G401 (cell line): ENCODE measurements around the gene RASSF4. TPM values are rescaled to one million over a fixed set of nuclear protein-coding genes. Genes with fewer than 3 reads are reported as not detected.

Experiments used
- DNase-seq: peaks from one replicate; pipeline ENCODE4 v3.0.0-alpha.2; 2015; ENCODE audit warnings: low spot score
- in situ Hi-C: cut with HindIII; loops from 2 replicates; pipeline ENCODE4 v1.10.0; 2016; ENCODE audit warnings: low sequenced_read_pairs, mixed read lengths
- total RNA-seq: library from RNA; depleted of rRNA; stranded (reverse); fragments of >200 nt; shearing (Covaris generic); gene quantifications from 2 replicates; pipeline ENCODE4 v1.2.3, GENCODE V29; 2014; rRNA removed

Gene RASSF4
- total RNA-seq: 0.98 and 1.5 TPM in 2 replicates

DNA sequence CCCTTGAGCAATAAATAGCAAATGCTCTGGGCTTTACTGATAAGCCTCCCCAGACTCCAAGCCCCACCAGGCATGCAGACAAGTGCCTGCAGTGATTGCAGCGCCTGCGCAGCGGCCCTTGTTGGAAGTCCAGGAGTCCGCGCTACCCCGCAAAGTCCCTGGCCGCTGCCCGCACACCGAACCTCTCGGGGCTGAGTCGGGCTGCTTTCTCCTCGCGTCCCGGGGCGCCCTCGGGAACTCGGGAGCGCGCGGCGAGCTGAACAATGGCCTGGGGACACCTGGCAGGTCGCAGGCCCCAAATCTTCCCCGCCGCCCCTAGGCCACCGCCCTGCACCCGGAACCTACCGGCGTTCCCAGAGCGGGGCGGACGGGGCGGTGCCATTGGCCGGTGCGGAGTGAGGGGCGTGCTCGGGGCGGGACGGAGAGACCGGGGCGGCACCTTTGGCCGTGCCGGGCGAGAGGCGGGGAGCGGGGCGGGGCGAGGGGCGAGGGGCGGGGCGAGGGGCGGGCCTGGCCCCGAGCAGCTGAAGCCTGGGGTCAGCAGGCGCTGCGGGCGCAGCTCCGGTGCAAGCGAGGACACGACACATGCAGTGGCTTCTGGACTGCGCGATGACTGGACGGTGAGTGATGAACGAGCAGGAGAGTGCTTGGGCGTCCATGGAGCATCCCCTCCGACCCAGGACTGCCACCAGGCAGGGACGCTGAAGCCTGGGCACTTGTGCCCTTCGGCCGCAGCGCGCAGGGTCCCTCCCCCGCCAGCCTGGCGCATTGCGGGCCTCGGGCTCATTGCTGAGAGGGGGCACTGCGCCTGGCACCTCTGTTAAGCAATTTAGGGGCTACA lies at the start of gene RASSF4:
RASSF4 (plus strand) TSS at position 556 of the 841 bp plus-strand sequence. CDS start 10,401 bp downstream, outside the sequence.
- peak; percentile 93 for DNase-seq
- in situ Hi-C loops: no loop called here

GRCh38 chr10:44909910-44910309 lies 49.7 kb upstream of the RASSF4 start:
- in situ Hi-C loops: no loop called here
- no peak for DNase-seq

DNA sequence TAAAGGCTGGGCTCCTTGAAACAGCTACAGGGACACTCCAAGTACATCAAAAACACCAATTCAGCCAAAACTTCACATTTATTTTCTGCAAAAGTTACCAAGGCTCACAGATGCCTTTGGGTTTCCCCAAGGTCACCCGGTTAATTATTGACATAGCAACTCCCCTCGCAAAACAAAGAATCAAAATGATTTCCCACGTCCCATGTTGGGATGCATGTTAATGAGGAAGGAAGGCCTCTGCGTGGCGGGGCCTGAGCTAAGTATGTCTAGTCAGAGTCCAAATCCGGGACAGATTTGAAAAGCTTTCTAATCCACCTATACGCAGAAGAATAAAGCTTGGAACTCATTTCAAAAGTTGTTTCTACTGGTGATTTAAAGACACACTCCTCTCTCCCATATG lies 49.0 kb upstream of the RASSF4 start:
- no peak for DNase-seq
- in situ Hi-C loops: no loop called here

GRCh38 chr10:44911081-44911540 lies 48.5 kb upstream of the RASSF4 start, which contains the start of gene TMEM72:
Gene TMEM72, plus strand, starts transcription at chr10:44911337. Its CDS starts 176 bp downstream, at chr10:44911513.
- DNase-seq: no peak
- in situ Hi-C loops: no loop called here

DNA sequence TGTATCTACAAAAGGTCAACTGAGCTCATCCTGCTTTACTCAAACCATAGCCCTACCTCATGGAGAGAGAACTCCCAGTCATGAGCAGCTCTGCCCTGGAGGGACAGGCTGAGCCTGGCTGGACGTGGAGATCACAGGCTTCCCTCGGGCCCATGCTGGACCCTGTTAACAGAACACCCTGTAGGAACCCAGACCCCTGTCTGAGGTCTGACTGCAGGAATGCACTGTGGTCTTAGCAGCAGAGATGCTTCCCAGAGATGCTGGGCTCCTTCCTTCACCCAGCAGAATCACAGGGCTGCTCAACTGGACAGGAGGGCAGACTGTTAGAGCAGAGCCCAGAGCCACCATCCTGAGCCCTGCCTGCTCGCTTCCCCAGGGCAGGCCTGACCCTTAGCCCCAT lies 47.7 kb upstream of the RASSF4 start:
- no peak for DNase-seq
- in situ Hi-C loops: no loop called here

GRCh38 chr10:44913350-44914081 lies 46.1 kb upstream of the RASSF4 start:
- DNase-seq: no peak
- in situ Hi-C loops: no loop called here

DNA sequence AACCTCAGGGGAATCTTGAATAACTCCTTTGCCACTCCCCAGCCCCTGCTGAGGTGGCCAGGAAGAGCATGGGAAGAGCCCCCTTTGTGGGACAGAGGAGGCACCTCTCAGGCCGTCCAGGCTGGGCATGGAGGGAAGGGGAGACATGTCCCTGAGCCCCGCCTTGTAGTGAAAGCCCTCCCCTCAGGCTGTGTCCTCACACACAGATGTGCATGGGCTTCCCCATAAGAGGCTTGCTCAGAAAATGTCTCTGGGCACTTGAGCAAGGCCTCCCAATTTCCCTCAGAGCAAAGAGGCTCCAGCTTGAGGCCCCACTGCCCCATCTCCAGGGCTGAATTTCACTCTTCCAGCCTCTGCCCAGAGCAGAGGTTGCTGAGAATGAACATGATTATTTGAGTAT lies 44.7 kb upstream of the RASSF4 start:
- no peak for DNase-seq
- in situ Hi-C loops: no loop called here

GRCh38 chr10:44916429-44916828 lies 43.2 kb upstream of the RASSF4 start:
- in situ Hi-C loops: no loop called here
- DNase-seq: no peak

GRCh38 chr10:44917848-44918247 lies 41.8 kb upstream of the RASSF4 start:
- in situ Hi-C loops: no loop called here
- DNase-seq: no peak

DNA sequence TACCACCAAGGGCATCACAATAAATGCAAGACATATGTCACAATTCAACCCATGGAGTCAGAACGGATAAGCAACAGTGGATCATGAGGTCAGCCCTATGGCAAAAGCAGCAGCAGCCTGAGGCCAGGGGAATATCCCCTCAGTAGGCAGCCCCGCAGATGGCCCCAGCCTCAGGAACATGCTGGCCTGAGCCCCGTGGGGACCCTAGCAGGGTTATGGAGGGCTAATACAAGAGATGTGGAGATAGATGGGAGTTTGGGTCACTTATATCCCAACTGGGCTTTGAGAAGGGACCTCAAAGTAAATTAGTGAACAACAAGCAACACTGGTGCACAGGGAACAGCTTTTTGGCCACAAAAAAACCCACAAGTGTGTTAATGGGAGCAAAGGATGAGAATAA lies 39.4 kb upstream of the RASSF4 start:
- no peak for DNase-seq

GRCh38 chr10:44921061-44921460 lies 38.5 kb upstream of the RASSF4 start:
- no peak for DNase-seq
- in situ Hi-C loops: no loop called here

More for the DNA sequence above, 39.4 kb upstream of the RASSF4 start:
- in situ Hi-C loops: no loop called here

DNA sequence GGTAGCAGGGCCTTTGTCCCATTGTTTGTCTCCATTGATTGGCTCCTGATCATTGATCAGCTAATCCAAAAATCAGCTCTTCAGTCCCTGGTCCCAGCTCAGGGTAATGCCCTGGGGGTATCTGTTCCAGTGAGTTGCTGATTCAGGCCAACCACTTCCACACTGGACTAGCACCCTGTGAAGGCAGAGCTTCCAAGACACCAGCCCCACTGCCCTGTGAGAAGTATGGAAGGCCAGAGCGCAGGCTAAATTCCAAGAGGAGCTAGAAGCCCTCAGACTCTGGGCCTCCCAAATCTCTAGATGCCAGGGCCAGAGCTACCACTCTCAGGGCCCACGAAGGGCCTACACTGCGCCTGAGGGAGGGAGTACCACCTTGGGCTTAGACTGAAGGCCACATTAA lies 38.1 kb upstream of the RASSF4 start:
- no peak for DNase-seq
- in situ Hi-C loops: no loop called here

- no peak for DNase-seq
- in situ Hi-C loops: no loop called here
These were observed 37.6 kb upstream of the RASSF4 start for GRCh38 chr10:44922021-44922420.

GRCh38 chr10:44922796-44923545 lies 36.6 kb upstream of the RASSF4 start:
- in situ Hi-C loops: no loop called here
- no peak for DNase-seq

DNA sequence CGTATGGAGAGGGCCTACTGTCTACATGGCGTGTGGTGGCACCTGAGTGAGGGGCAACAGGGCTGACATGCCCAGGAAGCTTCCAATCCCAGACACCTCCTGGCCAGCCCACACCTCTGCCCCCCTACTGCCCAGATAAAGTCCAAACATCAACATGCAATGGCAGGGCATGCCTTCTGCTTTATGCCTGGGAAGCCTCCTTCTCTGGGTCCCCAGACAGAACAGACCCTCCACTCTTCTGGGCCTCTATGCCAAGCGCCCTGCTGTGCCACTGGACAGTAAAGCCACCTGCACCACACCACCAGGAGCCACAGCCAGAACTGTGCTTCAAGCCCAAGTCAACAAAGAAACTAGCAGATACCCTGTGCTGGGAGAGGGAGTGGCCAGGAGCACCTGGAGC lies 36.0 kb upstream of the RASSF4 start:
- in situ Hi-C loops: no loop called here
- DNase-seq: no peak

GRCh38 chr10:44924261-44925040 lies 35.2 kb upstream of the RASSF4 start:
- no peak for DNase-seq
- in situ Hi-C loops: no loop called here

DNA sequence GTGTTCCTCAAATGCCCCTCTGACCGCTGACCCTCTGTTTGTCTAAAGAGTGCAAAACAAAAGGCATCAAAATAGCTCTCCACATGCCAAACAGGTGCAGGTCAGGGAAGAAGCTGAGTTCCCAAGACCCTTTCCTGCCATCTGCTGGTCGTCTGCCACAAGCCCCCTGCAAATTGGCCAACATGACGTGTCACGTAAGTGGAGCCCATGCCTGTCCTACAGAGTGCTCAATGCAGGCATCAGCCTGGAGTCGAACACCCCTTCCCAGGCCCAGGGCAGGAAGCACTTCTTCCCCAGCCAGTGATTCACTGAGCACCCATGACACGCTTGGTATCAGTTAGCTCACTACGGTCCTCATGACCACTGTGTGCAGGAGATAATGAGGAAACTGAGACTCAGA lies 34.4 kb upstream of the RASSF4 start:
- in situ Hi-C loops: no loop called here
- no peak for DNase-seq

DNA sequence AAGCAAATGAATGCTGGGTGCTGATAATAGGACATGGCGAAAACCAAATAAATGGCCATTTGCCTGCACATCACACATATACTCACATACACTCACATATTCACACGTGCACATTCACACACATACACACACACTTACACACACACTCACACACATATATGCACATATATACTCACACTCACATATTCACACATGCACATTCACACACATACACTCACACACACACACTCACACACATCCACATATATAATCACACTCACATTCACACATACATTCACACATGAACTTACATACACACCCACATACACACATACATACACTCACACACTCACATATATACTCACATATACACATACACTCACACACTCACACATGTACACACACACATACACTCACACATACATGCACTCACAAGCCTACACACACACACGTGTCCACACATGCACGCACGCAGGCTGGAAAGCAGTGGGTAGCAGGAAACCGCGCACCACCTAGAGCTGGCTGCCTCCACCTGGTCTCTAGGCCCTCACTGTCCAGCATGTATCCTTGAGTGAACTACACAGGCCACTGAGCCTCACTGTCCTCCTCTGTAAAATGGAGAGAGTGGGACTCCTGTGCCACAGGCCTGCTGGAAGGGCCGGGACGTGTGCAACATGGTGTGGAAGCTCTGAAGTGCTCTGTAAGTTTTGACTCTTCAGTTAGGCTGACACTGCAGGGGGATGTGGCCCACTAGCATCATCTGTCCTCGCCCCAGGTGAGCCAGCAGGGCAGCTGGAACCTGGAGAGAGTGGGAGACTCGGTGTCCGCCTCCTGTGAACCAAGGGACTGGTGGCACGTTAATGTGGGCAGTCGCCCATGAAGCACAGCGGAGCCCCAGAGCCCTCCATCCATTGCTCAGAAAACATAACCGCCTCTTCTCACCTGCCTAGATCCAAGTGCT lies 33.5 kb upstream of the RASSF4 start:
- DNase-seq: no peak
- in situ Hi-C loops: no loop called here
